Neural crest cell (in vitro differentiated cells): ENCODE measurements around the gene OR1A1. TPM values are rescaled to one million over a fixed set of nuclear protein-coding genes. Genes with fewer than 3 reads are reported as not detected.
"Not testable (repeated sequence)": the region's sequence is repeated elsewhere in the genome, so short reads cannot be mapped to it uniquely, and the experiment has no call there.

ENCODE experiments used
- DNase-seq: peaks from one replicate; pipeline ENCODE4 v3.0.0; 2021; ENCODE audit warnings: low read depth, mixed read lengths, low spot score
- H3K27ac Mint-ChIP-seq: one replicate; pipeline ENCODE4 v1.8.0; 2021; ENCODE audit warnings: mild to moderate bottlenecking, mixed read lengths; ENCODE audit not compliant: unreplicated experiment
- H3K27me3 Mint-ChIP-seq: 2 replicates; pipeline ENCODE4 v1.8.0; 2021; ENCODE audit warnings: low read depth, mild to moderate bottlenecking, mixed read lengths
- H3K36me3 Mint-ChIP-seq: 2 replicates; pipeline ENCODE4 v1.8.0; 2021; ENCODE audit warnings: low read depth, mild to moderate bottlenecking, mixed read lengths
- H3K4me1 Mint-ChIP-seq: 2 replicates; pipeline ENCODE4 v1.8.0; 2021; ENCODE audit warnings: mixed read lengths
- H3K4me3 Mint-ChIP-seq: one replicate; pipeline ENCODE4 v1.8.0; 2021; ENCODE audit warnings: mild to moderate bottlenecking, mixed read lengths
- H3K9me3 Mint-ChIP-seq: 2 replicates; pipeline ENCODE4 v1.8.0; 2021; ENCODE audit warnings: mixed read lengths
- CTCF ChIP-seq: fragments of 200-600 bp; sonication (generic); conservative IDR thresholded peaks from 2 replicates; pipeline ENCODE4 v1.5.0; 2021; ENCODE audit warnings: antibody characterized with exemption, mild to moderate bottlenecking
- total RNA-seq: library from RNA; stranded (reverse); gene quantifications from 2 replicates; pipeline ENCODE4 v1.2.1, GENCODE V29; 2021

The OR1A1 gene
- total RNA-seq, 1 donor from 2014 or later = not detected

- Mint-ChIP-seq H3K9me3 (peaks cover 14% of the 10 kb centered on the region), H3K27ac (no peak overlapping the region), H3K36me3 (no peaks in the 10 kb centered on the region), H3K4me3 (no peak overlapping the region), H3K4me1 (no peaks in the 10 kb centered on the region), H3K27me3 (peaks cover 17% of the 10 kb centered on the region)
- no peak for DNase-seq
- no peak for TF ChIP-seq CTCF
Observed at GRCh38 chr17:3213587-3213986, 6.1 kb downstream of the OR1A1 start.

- not testable (repeated sequence) for H3K9me3 Mint-ChIP-seq, H3K4me1 Mint-ChIP-seq, H3K36me3 Mint-ChIP-seq, DNase-seq, H3K4me3 Mint-ChIP-seq, H3K27ac Mint-ChIP-seq
- H3K27me3 Mint-ChIP-seq = peaks cover 14% of the 10 kb centered on the region
Observed at GRCh38 chr17:3219978-3220377, 12.5 kb downstream of the OR1A1 start.

GRCh38 chr17:3221850-3222249 lies 14.4 kb downstream of the OR1A1 start:
- DNase-seq = no peak
- no peak overlapping the region for H3K27ac Mint-ChIP-seq
- no peaks in the 10 kb centered on the region for H3K4me1 Mint-ChIP-seq
- no peak overlapping the region for H3K4me3 Mint-ChIP-seq
- no peak for TF ChIP-seq CTCF
- H3K27me3 Mint-ChIP-seq = peaks cover 24% of the 10 kb centered on the region
- peaks cover 6% of the 10 kb centered on the region for H3K9me3 Mint-ChIP-seq
- no peaks in the 10 kb centered on the region for H3K36me3 Mint-ChIP-seq

- no peak for DNase-seq
- Mint-ChIP-seq H3K9me3 (peaks cover 9% of the 10 kb centered on the region), H3K27ac (no peak overlapping the region), H3K27me3 (peaks cover 28% of the 10 kb centered on the region), H3K4me1 (no peaks in the 10 kb centered on the region), H3K36me3 (no peaks in the 10 kb centered on the region), H3K4me3 (no peak overlapping the region)
- no peak for TF ChIP-seq CTCF
Observed at GRCh38 chr17:3222505-3222904, 15.0 kb downstream of the OR1A1 start.

GRCh38 chr17:3224721-3225352 lies 17.4 kb downstream of the OR1A1 start:
- H3K27ac Mint-ChIP-seq, H3K9me3 Mint-ChIP-seq, H3K36me3 Mint-ChIP-seq, H3K4me3 Mint-ChIP-seq, DNase-seq, H3K4me1 Mint-ChIP-seq: not testable (repeated sequence)
- peaks cover 29% of the 10 kb centered on the region for H3K27me3 Mint-ChIP-seq

GRCh38 chr17:3232300-3232699 lies 24.8 kb downstream of the OR1A1 start:
- H3K27ac Mint-ChIP-seq, H3K36me3 Mint-ChIP-seq, DNase-seq, H3K4me1 Mint-ChIP-seq, H3K9me3 Mint-ChIP-seq, H3K4me3 Mint-ChIP-seq: not testable (repeated sequence)
- peaks cover 22% of the 10 kb centered on the region for H3K27me3 Mint-ChIP-seq

GRCh38 chr17:3238685-3239084 lies 31.2 kb downstream of the OR1A1 start:
- not testable (repeated sequence) for H3K27ac Mint-ChIP-seq, H3K27me3 Mint-ChIP-seq, H3K4me3 Mint-ChIP-seq, H3K36me3 Mint-ChIP-seq, H3K9me3 Mint-ChIP-seq, H3K4me1 Mint-ChIP-seq, DNase-seq

- DNase-seq, H3K9me3 Mint-ChIP-seq, H3K4me3 Mint-ChIP-seq, H3K36me3 Mint-ChIP-seq, H3K27me3 Mint-ChIP-seq, H3K27ac Mint-ChIP-seq, H3K4me1 Mint-ChIP-seq: not testable (repeated sequence)
Observed at GRCh38 chr17:3241044-3241443, 33.6 kb downstream of the OR1A1 start.

GRCh38 chr17:3244841-3245240 lies 37.4 kb downstream of the OR1A1 start:
- not testable (repeated sequence) for H3K9me3 Mint-ChIP-seq, H3K27me3 Mint-ChIP-seq, H3K4me3 Mint-ChIP-seq, H3K27ac Mint-ChIP-seq, H3K36me3 Mint-ChIP-seq, DNase-seq, H3K4me1 Mint-ChIP-seq

- H3K27ac Mint-ChIP-seq, H3K36me3 Mint-ChIP-seq: not testable (repeated sequence)
Observed at GRCh38 chr17:3249013-3249412, 41.5 kb downstream of the OR1A1 start.

More at GRCh38 chr17:3249013-3249412, 41.5 kb downstream of the OR1A1 start:
- not testable (repeated sequence) for H3K27me3 Mint-ChIP-seq, H3K4me1 Mint-ChIP-seq, H3K4me3 Mint-ChIP-seq, H3K9me3 Mint-ChIP-seq, DNase-seq
